Activated T-cell treated with anti-CD3 and anti-CD28 coated beads, Interleukin-2, amount 50 U/mL, for 24 hours (primary cell): ENCODE data around the gene DPP6.

Experiments
- DNase-seq: peaks from one replicate; pipeline ENCODE4 v3.0.0-alpha.2; 2020
- H3K27ac Mint-ChIP-seq: 2 replicates; pipeline ENCODE4 v1.8.0; 2020; ENCODE audit warnings: mild to moderate bottlenecking, mixed read lengths
- H3K27me3 Mint-ChIP-seq: 2 replicates; pipeline ENCODE4 v1.8.0; 2020; ENCODE audit warnings: mixed read lengths
- H3K36me3 Mint-ChIP-seq: 2 replicates; pipeline ENCODE4 v1.8.0; 2020; ENCODE audit warnings: low read depth, mixed read lengths
- H3K4me1 Mint-ChIP-seq: 2 replicates; pipeline ENCODE4 v1.8.0; 2020; ENCODE audit warnings: low read depth, mixed read lengths
- H3K4me3 Mint-ChIP-seq: 2 replicates; pipeline ENCODE4 v1.8.0; 2020; ENCODE audit warnings: mild to moderate bottlenecking, moderate library complexity, mixed read lengths
- H3K9me3 Mint-ChIP-seq: 2 replicates; pipeline ENCODE4 v1.8.0; 2020; ENCODE audit warnings: mixed read lengths

Gene DPP6

GRCh38 chr7:154783281-154783909, 731.2 kb downstream of the DPP6 start:
- no peak overlapping the region for H3K27ac Mint-ChIP-seq
- DNase-seq, result no peak
- H3K36me3 Mint-ChIP-seq, result no peaks in the 10 kb centered on the region
- H3K4me3 Mint-ChIP-seq, result no peak overlapping the region
- H3K9me3 Mint-ChIP-seq, result peaks cover 11% of the 10 kb centered on the region
- H3K27me3 Mint-ChIP-seq, result no peaks in the 10 kb centered on the region
- no peaks in the 10 kb centered on the region for H3K4me1 Mint-ChIP-seq

GRCh38 chr7:154785898-154786297, 733.7 kb downstream of the DPP6 start:
- Mint-ChIP-seq H3K36me3 (no peaks in the 10 kb centered on the region), H3K9me3 (peaks cover 11% of the 10 kb centered on the region), H3K27me3 (peaks cover 11% of the 10 kb centered on the region), H3K4me3 (no peak overlapping the region), H3K4me1 (no peaks in the 10 kb centered on the region), H3K27ac (no peak overlapping the region)
- no peak for DNase-seq

- H3K4me1 Mint-ChIP-seq, result no peaks in the 10 kb centered on the region
- H3K36me3 Mint-ChIP-seq, result no peaks in the 10 kb centered on the region
- peaks cover 28% of the 10 kb centered on the region for H3K27me3 Mint-ChIP-seq
- H3K27ac Mint-ChIP-seq, result no peak overlapping the region
- H3K4me3 Mint-ChIP-seq, result no peak overlapping the region
- peaks cover 11% of the 10 kb centered on the region for H3K9me3 Mint-ChIP-seq
- DNase-seq, result no peak
Observed at GRCh38 chr7:154789404-154789803, 737.2 kb downstream of the DPP6 start.

GRCh38 chr7:154791611-154792010, 739.4 kb downstream of the DPP6 start:
- no peak overlapping the region for H3K4me3 Mint-ChIP-seq
- no peaks in the 10 kb centered on the region for H3K4me1 Mint-ChIP-seq
- no peaks in the 10 kb centered on the region for H3K36me3 Mint-ChIP-seq
- peaks cover 41% of the 10 kb centered on the region for H3K27me3 Mint-ChIP-seq
- no peak overlapping the region for H3K27ac Mint-ChIP-seq
- peaks cover 3% of the 10 kb centered on the region for H3K9me3 Mint-ChIP-seq
- DNase-seq, result no peak

DNA sequence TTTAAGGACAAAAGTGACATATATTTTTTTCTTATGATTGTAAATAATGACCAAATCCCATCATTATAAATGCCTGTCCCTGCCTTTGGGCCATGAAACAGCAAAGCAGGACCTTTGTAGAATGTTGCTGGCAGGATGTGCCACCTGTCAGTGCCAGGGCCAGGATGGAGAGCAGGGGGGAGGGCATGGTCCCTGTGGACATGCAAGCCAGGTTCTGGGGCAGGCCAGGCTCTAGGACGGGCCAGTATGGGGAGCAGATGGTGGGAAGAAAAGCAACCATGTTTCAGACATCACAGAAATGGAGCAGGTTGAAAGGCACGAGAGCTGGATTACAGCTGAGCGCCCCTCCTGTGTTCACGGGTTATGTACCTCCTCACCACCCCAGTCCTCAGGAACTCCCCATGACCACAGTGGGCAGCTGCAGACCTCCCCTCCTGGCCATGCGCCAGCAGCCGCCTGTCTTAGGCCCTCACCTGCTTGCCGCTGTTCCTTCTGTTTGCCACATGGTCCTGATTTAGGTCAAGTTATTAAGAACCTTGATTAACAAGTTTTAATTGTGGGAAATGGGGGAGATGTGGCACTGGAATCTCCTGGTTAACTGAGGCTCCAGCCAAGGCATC, 740.3 kb downstream of the DPP6 start:
- H3K27ac Mint-ChIP-seq, result no peak overlapping the region
- H3K9me3 Mint-ChIP-seq, result no peaks in the 10 kb centered on the region
- no peaks in the 10 kb centered on the region for H3K36me3 Mint-ChIP-seq
- no peak overlapping the region for H3K4me3 Mint-ChIP-seq
- H3K4me1 Mint-ChIP-seq, result no peaks in the 10 kb centered on the region
- peaks cover 43% of the 10 kb centered on the region for H3K27me3 Mint-ChIP-seq
- DNase-seq, result no peak

- Mint-ChIP-seq H3K4me1 (no peaks in the 10 kb centered on the region), H3K9me3 (no peaks in the 10 kb centered on the region), H3K4me3 (no peak overlapping the region), H3K27ac (no peak overlapping the region), H3K27me3 (peaks cover 42% of the 10 kb centered on the region), H3K36me3 (no peaks in the 10 kb centered on the region)
- peak; percentile 36 for DNase-seq
Observed at GRCh38 chr7:154794147-154794780, 742.1 kb downstream of the DPP6 start.

- H3K4me1 Mint-ChIP-seq, result no peaks in the 10 kb centered on the region
Observed at GRCh38 chr7:154795014-154795413, 742.8 kb downstream of the DPP6 start.

GRCh38 chr7:154795437-154795836, 743.2 kb downstream of the DPP6 start:
- DNase-seq, result no peak
- Mint-ChIP-seq H3K27ac (no peak overlapping the region), H3K4me3 (no peak overlapping the region), H3K4me1 (no peaks in the 10 kb centered on the region), H3K36me3 (no peaks in the 10 kb centered on the region), H3K9me3 (no peaks in the 10 kb centered on the region), H3K27me3 (peaks cover 36% of the 10 kb centered on the region)

More at GRCh38 chr7:154795014-154795413, 742.8 kb downstream of the DPP6 start:
- Mint-ChIP-seq H3K9me3 (no peaks in the 10 kb centered on the region), H3K27me3 (peaks cover 36% of the 10 kb centered on the region), H3K27ac (no peak overlapping the region), H3K4me3 (no peak overlapping the region), H3K36me3 (no peaks in the 10 kb centered on the region)
- no peak for DNase-seq

DNA sequence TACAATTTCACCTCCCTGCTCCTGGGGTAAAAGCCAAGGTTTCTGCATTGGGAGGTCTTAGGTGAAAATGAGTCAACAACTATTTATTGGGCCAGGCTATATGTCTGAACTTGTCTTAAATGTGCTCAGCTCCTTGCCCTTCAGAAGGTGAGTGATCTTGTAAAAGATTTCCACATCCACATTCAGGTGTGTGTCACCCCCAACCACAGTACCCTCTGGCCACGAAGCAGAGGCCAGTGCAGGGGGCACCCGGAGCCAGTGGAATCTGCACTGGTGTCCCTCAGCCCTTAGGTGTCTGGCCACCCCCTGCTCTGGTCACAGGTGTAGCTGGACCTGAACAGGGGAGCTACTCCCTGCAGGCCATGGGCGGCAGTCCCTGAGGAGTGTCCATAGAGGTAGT, 752.3 kb downstream of the DPP6 start:
- Mint-ChIP-seq H3K4me3 (no peak overlapping the region), H3K9me3 (no peaks in the 10 kb centered on the region)

GRCh38 chr7:154812027-154812426, 759.8 kb downstream of the DPP6 start:
- no peak overlapping the region for H3K4me3 Mint-ChIP-seq
- H3K9me3 Mint-ChIP-seq, result peaks cover 17% of the 10 kb centered on the region
- no peaks in the 10 kb centered on the region for H3K36me3 Mint-ChIP-seq
- no peaks in the 10 kb centered on the region for H3K27me3 Mint-ChIP-seq
- H3K27ac Mint-ChIP-seq, result no peak overlapping the region
- no peaks in the 10 kb centered on the region for H3K4me1 Mint-ChIP-seq
- DNase-seq, result no peak

More for the DNA sequence above, 752.3 kb downstream of the DPP6 start:
- Mint-ChIP-seq H3K36me3 (no peaks in the 10 kb centered on the region), H3K4me1 (no peaks in the 10 kb centered on the region), H3K27me3 (peaks cover 3% of the 10 kb centered on the region), H3K27ac (no peak overlapping the region)
- DNase-seq, result no peak

- no peak overlapping the region for H3K27ac Mint-ChIP-seq
- H3K9me3 Mint-ChIP-seq, result peaks cover 8% of the 10 kb centered on the region
- H3K4me1 Mint-ChIP-seq, result no peaks in the 10 kb centered on the region
- no peak overlapping the region for H3K4me3 Mint-ChIP-seq
- peaks cover 10% of the 10 kb centered on the region for H3K27me3 Mint-ChIP-seq
- H3K36me3 Mint-ChIP-seq, result no peaks in the 10 kb centered on the region
- DNase-seq, result no peak
Observed at GRCh38 chr7:154817224-154817896, 765.2 kb downstream of the DPP6 start.

DNA sequence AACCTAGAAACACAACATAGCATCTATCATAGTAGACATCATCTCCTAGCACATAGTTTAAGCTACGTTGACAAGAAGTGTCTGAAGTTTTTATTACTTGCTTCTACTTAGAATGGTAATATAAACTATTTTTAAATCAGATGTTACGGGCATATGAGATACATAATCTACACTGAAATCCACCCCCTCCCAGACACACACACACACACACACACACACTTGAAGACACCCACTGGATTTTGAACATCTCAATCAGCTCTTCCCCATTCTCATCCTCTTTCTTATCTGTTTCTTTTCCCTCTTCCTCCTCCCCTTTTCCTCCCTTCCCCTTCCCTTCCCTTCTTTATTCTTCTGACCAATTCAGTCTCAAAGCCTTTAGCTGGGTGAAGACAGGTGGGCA, 774.8 kb downstream of the DPP6 start:
- H3K36me3 Mint-ChIP-seq, result no peaks in the 10 kb centered on the region
- no peak overlapping the region for H3K4me3 Mint-ChIP-seq
- DNase-seq, result no peak
- no peaks in the 10 kb centered on the region for H3K4me1 Mint-ChIP-seq
- peaks cover 18% of the 10 kb centered on the region for H3K27me3 Mint-ChIP-seq
- H3K9me3 Mint-ChIP-seq, result no peaks in the 10 kb centered on the region
- no peak overlapping the region for H3K27ac Mint-ChIP-seq

- H3K9me3 Mint-ChIP-seq, result no peaks in the 10 kb centered on the region
- DNase-seq, result no peak
- H3K4me3 Mint-ChIP-seq, result no peak overlapping the region
- no peaks in the 10 kb centered on the region for H3K4me1 Mint-ChIP-seq
- H3K36me3 Mint-ChIP-seq, result no peaks in the 10 kb centered on the region
- H3K27me3 Mint-ChIP-seq, result peaks cover 6% of the 10 kb centered on the region
- no peak overlapping the region for H3K27ac Mint-ChIP-seq
Observed at GRCh38 chr7:154832557-154833138, 780.5 kb downstream of the DPP6 start.

- DNase-seq, result no peak
- Mint-ChIP-seq H3K4me1 (no peaks in the 10 kb centered on the region), H3K9me3 (no peaks in the 10 kb centered on the region), H3K36me3 (no peaks in the 10 kb centered on the region), H3K4me3 (no peak overlapping the region), H3K27me3 (peaks cover 15% of the 10 kb centered on the region), H3K27ac (no peak overlapping the region)
Observed at GRCh38 chr7:154836021-154836448, 783.8 kb downstream of the DPP6 start.
